Upper lobe of left lung (tissue), 6 donors: Measurements from ENCODE around the gene DISP3. TPM values are rescaled to one million over a fixed set of nuclear protein-coding genes. Genes with fewer than 3 reads are reported as not detected.
A peak's percentile ranks its signal among the peaks of the same experiment; 100 is the strongest.

Experiments
- ATAC-seq, 2 donors: fragments of 200-7000 bp; cut with Tn5 transposase; one replicate each; pipeline ENCODE4 v1.9.1; 2022; ENCODE audit warnings: mild to moderate bottlenecking in 2 of 2, moderate library complexity in 2 of 2; ENCODE audit not compliant: low FRiP score in 2 of 2
- DNase-seq, 2 donors: peaks; one replicate each; pipeline ENCODE4 v3.0.0-alpha.2; 2019 to 2020
- H3K27ac ChIP-seq, 4 donors: fragments of 200-600 bp; sonication (generic); one replicate each; pipeline ENCODE4 v1.5.1; 2016 to 2019
- H3K27me3 ChIP-seq, 4 donors: fragments of 200-600 bp; sonication (generic); one replicate each; pipeline ENCODE4 v1.5.1; 2017 to 2019
- H3K36me3 ChIP-seq, 4 donors: fragments of 200-600 bp; sonication (generic); one replicate each; pipeline ENCODE4 v1.5.1; 2016 to 2019
- H3K4me1 ChIP-seq, 4 donors: fragments of 200-600 bp; sonication (generic); one replicate each; pipeline ENCODE4 v1.5.1; 2018 to 2019
- H3K4me3 ChIP-seq, 4 donors: fragments of 200-600 bp; sonication (generic); one replicate each; pipeline ENCODE4 v1.5.1; 2017 to 2019; ENCODE audit warnings: mild to moderate bottlenecking in 2 of 4, moderate library complexity in 1 of 4
- H3K9me3 ChIP-seq, 4 donors: fragments of 200-600 bp; sonication (generic); one replicate each; pipeline ENCODE4 v1.5.1; 2018 to 2019
- CTCF ChIP-seq, 6 experiments: fragments of 450-650 bp in 4 of 6; fragments of 200-600 bp in 2 of 6; sonication (generic) in 2 of 6; IDR thresholded peaks; one replicate each; pipeline ENCODE4 v1.5.1; 2016 to 2019; ENCODE audit warnings: antibody characterized with exemption in 6 of 6
- EP300 ChIP-seq, 4 donors: sonication (generic); formaldehyde crosslinking; IDR thresholded peaks; one replicate each; pipeline ENCODE4 v1.5.1; 2017; ENCODE audit warnings: antibody characterized with exemption in 4 of 4, control low read depth in 2 of 4
- POLR2A ChIP-seq, 4 donors: fragments of 450-650 bp; IDR thresholded peaks; one replicate each; pipeline ENCODE4 v1.5.1; 2016 to 2017; ENCODE audit warnings: antibody characterized with exemption in 4 of 4, mild to moderate bottlenecking in 2 of 4
- POLR2AphosphoS5 ChIP-seq, 2 donors: sonication (generic); formaldehyde crosslinking; IDR thresholded peaks; one replicate each; pipeline ENCODE4 v1.5.1; 2017; ENCODE audit warnings: antibody characterized with exemption in 2 of 2
- WGBS, 2 donors: methylation state at CpG; one replicate each; pipeline ENCODE4 v1.1.5; 2017 to 2018; 5-methylcytosine and 5-hydroxymethylcytosine counted together
- total RNA-seq, 6 donors: library from RNA; depleted of rRNA in 4 of 6; stranded (reverse); fragments of >200 nt in 4 of 6; gene quantifications; one replicate each; pipeline versions ENCODE4 v1.1.0 to v1.2.1, GENCODE V29; 2016 to 2021
- donor health status: DM: no; HTN: no; CAD: no; lungs with moderate emphysema.
- donor health status: DM: no; HTN: yes; CAD: no; lungs with severe emphysema.

Gene DISP3
- total RNA-seq, 6 donors from 2014 or later: 0.07 to 0.79 (median 0.09) TPM; not detected in 3

GRCh38 chr1:11530731-11531311 is 51.9 kb downstream of the DISP3 start:
- no peaks in the 10 kb centered on the region for H3K4me1 ChIP-seq
- H3K4me3 ChIP-seq: no peak overlapping the region
- 63 to 72% methylated on average over 9 to 15 of the region's 15 CpGs for WGBS, 2 donors
- no peak for DNase-seq
- no peak for TF ChIP-seq EP300 (IDR thresholded peaks at IDR 0.05)
- no peak for TF ChIP-seq POLR2A (IDR thresholded peaks at IDR 0.05)
- TF ChIP-seq CTCF (IDR thresholded peaks at IDR 0.05): no peak
- TF ChIP-seq POLR2AphosphoS5 (IDR thresholded peaks at IDR 0.05): no peak
- H3K9me3 ChIP-seq: no peaks in the 10 kb centered on the region
- H3K27me3 ChIP-seq: no peaks in the 10 kb centered on the region
- H3K27ac ChIP-seq: no peak overlapping the region
- ATAC-seq: no peak
- H3K36me3 ChIP-seq: no peaks in the 10 kb centered on the region

GRCh38 chr1:11531314-11531870 is 52.4 kb downstream of the DISP3 start:
- no peak for ATAC-seq
- WGBS, 2 donors: 75 to 83% methylated on average over 2 to 19 of the region's 19 CpGs
- DNase-seq: no peak

GRCh38 chr1:11531943-11532342 is 53.0 kb downstream of the DISP3 start:
- peak in 1 of 2 donors; percentile 56 for DNase-seq
- no peak for TF ChIP-seq EP300 (IDR thresholded peaks at IDR 0.05)
- no peak for TF ChIP-seq POLR2AphosphoS5 (IDR thresholded peaks at IDR 0.05)
- TF ChIP-seq CTCF (IDR thresholded peaks at IDR 0.05): no peak
- no peak for TF ChIP-seq POLR2A (IDR thresholded peaks at IDR 0.05)

More at GRCh38 chr1:11531314-11531870, 52.4 kb downstream of the DISP3 start:
- Histone ChIP-seq H3K4me1 (no peaks in the 10 kb centered on the region), H3K4me3 (no peak overlapping the region), H3K27ac (no peak overlapping the region), H3K9me3 (no peaks in the 10 kb centered on the region), H3K36me3 (no peaks in the 10 kb centered on the region), H3K27me3 (no peaks in the 10 kb centered on the region)
- no peak for TF ChIP-seq EP300 (IDR thresholded peaks at IDR 0.05)
- no peak for TF ChIP-seq CTCF (IDR thresholded peaks at IDR 0.05)
- TF ChIP-seq POLR2A (IDR thresholded peaks at IDR 0.05): no peak
- TF ChIP-seq POLR2AphosphoS5 (IDR thresholded peaks at IDR 0.05): no peak

GRCh38 chr1:11533790-11534787 is 55.1 kb downstream of the DISP3 start:
- 86 to 90% methylated on average over 11 to 20 of the region's 21 CpGs for WGBS, 2 donors
- peak in 1 of 2 donors; percentile 65 for DNase-seq
- no peaks in the 10 kb centered on the region for H3K27me3 ChIP-seq

More at GRCh38 chr1:11531943-11532342, 53.0 kb downstream of the DISP3 start:
- no peak for ATAC-seq
- no peaks in the 10 kb centered on the region for H3K27me3 ChIP-seq
- no peak overlapping the region for H3K4me3 ChIP-seq
- no peak overlapping the region for H3K27ac ChIP-seq
- no peaks in the 10 kb centered on the region for H3K9me3 ChIP-seq
- no peaks in the 10 kb centered on the region for H3K36me3 ChIP-seq
- no peaks in the 10 kb centered on the region for H3K4me1 ChIP-seq
- 76 to 81% methylated on average over 6 to 10 of the region's 10 CpGs for WGBS, 2 donors

More at GRCh38 chr1:11533790-11534787, 55.1 kb downstream of the DISP3 start:
- H3K9me3 ChIP-seq: no peaks in the 10 kb centered on the region
- TF ChIP-seq CTCF (IDR thresholded peaks at IDR 0.05): no peak
- TF ChIP-seq EP300 (IDR thresholded peaks at IDR 0.05): no peak
- TF ChIP-seq POLR2AphosphoS5 (IDR thresholded peaks at IDR 0.05): no peak
- no peak for TF ChIP-seq POLR2A (IDR thresholded peaks at IDR 0.05)
- ATAC-seq: no peak
- H3K36me3 ChIP-seq: no peaks in the 10 kb centered on the region
- no peaks in the 10 kb centered on the region for H3K4me1 ChIP-seq
- H3K4me3 ChIP-seq: no peak overlapping the region
- H3K27ac ChIP-seq: no peak overlapping the region
